GM18507 (cell line): ENCODE measurements around the gene FAR2.
"Not testable (repeated sequence)": the region's sequence is repeated elsewhere in the genome, so short reads cannot be mapped to it uniquely, and the experiment has no call there.

Experiments
- DNase-seq: peaks from one replicate; pipeline ENCODE4 v3.0.0; 2011; ENCODE audit warnings: low read depth; ENCODE audit not compliant: insufficient read length; ENCODE audit errors: extremely low spot score
- FAIRE-seq: peaks from 2 replicates; lab custom pipeline; 2011; peaks lifted over from hg19 to GRCh38; lab: Jason Lieb, UNC

Gene FAR2

DNA sequence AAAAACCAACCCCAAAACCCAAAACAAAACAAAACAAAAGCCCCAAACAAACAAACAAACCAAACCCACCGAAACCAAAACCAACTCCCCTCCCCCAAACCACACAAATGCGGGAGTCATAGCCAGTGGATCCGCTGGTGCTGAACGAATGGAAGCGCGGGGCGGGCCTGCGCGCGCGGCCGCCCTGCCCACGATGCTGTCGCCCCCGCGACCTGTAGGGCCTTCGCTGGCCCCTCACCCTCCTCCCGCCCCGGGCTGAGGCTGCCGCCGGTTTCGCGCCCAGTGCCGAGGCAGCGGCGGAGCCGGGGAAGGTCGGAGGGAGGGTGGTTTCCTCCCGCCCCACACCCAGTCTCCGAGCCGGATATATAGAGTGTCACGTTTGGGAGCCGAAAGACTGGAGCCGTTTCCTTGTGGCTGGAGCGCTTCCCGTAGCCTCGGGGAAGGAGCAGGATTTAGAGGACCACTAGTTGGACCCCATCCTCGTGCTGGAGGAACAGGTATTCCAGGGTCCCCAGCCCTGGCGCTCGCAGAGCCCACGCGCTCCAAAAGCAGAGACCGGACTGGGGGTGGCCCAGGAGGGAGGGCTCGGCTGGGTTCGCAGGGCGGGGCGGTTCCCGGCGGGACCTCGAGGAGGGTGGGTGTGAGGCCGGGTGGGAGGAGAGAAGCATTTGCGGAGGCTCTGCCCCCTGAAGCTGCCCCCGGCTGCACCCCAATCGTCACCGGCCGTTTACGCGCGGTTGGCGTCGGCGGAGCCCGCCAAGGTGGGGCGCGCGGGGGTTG is at the start of gene FAR2:
TSS of gene FAR2 (plus strand) at position 368 of the 780 bp plus-strand sequence. CDS start 121,172 bp downstream, outside the sequence.
- no peak for DNase-seq

DNA sequence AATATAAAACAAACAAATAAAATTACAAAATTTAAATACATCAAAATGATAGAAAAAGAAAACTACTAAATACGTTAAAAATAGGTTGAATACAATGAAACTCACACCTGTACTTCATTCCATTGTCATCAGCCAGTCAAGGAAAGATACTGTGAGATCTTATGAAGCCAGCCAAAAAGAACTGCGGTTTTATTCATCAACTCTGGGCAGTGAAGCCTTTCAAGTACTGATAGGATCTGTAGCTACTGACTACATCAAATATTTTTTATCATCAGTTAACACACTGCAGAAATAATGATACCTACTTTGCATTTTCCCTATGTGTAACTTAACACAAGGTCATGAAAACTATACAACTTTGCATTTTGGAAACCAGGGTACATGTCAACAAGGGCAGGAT is 46.3 kb upstream of the FAR2 start:
- FAIRE-seq: no peak

More for the DNA sequence above, at the start of gene FAR2:
- FAIRE-seq: no peak

GRCh38 chr12:29103539-29103974 is 45.5 kb upstream of the FAR2 start:
- FAIRE-seq: peak; percentile 94
- DNase-seq: peak; percentile 18

More for the DNA sequence above, 46.3 kb upstream of the FAR2 start:
- no peak for DNase-seq

GRCh38 chr12:29104516-29104915 is 44.6 kb upstream of the FAR2 start:
- DNase-seq (no peak), FAIRE-seq (no peak)

DNA sequence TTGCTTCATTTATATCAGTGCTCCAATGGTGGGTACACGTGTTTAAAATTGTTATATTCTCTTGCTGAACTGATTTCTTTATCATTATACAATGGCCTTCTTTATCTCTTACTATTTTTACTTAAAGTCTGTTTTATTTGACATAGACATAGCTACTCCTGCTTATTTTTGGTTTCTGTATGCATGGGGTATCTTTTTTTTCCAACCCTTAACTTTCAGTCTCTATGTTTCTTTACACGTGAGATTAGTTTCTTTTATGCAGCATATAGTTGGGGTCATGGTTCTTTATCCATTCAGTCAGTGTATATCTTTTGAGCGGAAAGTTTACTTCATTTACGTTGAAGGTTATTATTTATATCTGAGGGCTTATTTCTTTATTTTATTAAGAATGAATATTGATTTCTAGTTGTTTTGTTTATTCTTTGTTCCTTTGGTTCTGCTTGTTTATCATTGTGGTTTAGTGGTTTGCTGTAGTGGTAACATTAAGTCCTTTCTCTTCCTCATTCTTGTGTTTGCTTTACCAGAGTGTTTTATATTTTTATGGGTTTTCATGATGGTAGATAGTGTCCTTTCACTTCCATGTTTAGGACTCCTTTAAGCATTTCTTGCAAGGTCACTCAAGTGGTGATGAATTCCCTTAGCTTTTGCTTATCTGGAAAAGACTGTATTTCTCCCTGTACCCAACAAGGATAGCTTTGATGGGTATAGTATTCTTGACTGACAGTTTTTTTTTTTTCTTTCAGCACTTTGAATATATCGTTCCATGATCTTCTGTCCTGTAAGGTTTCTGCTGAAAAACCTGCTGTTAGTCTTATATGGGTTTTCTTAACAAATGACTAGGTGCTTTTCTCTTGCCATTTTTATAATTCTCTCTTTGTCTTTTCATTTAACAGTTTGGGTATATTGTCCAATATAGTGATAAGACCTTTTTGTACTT is 38.3 kb upstream of the FAR2 start:
- DNase-seq (no peak), FAIRE-seq (no peak)

DNA sequence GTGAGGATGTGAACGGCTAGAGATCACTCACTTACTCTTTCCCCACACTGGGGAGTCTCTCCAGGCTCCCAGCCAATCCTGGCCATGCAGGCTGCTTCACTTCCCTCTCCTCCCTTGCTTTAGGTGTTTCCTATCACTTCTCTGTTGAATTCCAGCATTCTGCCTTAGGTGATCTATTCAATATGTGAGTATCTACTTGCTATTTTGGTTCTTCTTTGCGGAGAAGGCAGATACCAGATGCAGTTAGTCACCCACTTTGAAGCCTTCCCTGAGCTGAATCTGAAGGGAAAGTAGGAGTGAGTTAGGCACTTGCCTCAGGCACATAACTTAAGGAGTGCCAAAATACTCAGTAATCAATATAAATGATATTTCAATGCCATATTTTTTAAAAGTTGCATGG is 36.0 kb upstream of the FAR2 start:
- DNase-seq: no peak
- FAIRE-seq: no peak

DNA sequence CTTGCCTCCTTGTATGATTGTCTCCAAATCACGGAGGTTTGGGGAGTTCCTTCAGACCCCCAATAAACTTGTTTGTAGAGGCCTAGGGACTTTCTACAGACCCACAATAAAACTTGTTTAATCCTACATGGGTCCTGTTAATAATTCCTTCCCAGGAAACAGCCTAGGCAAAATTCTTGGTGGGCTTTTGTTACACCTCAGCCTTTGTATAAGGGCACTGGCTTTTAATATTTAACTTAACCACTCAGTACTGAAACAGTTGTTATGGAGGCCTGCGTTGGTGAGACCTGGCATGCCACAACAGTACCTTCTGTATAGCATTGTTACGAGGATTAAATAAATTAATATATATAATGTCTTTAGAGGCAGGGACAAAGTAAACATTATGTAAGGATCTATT is 32.7 kb upstream of the FAR2 start:
- FAIRE-seq: no peak
- DNase-seq: no peak

DNA sequence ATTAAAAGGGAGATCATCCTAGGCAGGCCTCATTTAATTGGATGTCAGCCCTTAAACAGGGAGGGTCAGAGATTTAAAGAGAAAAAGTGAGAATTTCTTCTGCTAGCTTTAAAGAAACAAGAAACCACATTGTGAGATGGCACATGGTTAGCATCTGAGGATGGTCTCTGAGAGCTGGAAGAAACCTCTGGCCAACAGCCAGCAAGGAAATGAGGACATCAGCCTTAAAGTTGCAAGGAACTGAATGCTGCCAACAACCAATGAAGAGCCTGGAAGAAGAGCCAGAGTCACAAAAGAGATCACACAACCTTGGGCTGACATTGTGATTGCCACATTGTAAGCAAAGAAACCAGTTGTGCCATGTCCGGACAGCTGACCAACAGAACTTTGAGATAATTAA is 17.5 kb upstream of the FAR2 start:
- no peak for FAIRE-seq

DNA sequence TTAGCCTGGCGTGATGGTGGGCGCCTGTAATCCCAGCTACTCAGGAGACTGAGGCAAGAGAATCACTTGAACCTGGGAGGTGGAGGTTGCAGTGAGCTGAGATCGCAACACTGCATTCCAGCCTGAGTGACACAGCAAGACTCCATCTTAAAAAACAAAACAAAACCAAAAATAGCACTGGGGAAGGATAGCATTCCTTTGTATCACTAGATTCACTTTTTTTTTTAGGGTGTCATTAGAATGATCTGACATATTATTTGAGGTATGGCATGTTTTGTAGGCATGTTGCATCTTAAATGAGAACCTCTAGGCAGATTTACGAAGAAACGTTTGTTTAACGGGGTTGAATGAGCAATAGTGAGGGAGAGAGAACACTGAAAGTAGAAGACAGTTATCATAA is 16.8 kb upstream of the FAR2 start:
- FAIRE-seq (no peak), DNase-seq (no peak)

More for the DNA sequence above, 17.5 kb upstream of the FAR2 start:
- no peak for DNase-seq

DNA sequence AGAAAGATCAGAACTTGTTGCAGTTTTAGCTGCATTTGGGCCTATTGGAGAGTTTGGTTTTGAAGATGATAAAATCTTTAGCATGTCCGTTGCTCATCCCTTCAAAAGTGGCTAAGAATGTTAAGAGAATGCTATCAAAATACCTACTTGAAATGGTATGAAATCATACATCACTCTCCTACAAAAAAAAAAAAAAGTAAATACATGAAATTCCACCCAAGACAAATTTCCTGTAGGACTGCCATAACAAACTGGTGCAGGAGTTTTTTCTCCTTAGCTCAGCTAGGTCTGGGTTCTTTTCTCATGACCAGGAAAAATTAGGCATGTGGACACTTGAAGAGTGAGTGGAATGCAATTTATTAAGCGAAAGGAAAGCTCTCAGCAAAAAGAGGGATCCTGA is 15.9 kb upstream of the FAR2 start:
- DNase-seq (no peak), FAIRE-seq (no peak)

DNA sequence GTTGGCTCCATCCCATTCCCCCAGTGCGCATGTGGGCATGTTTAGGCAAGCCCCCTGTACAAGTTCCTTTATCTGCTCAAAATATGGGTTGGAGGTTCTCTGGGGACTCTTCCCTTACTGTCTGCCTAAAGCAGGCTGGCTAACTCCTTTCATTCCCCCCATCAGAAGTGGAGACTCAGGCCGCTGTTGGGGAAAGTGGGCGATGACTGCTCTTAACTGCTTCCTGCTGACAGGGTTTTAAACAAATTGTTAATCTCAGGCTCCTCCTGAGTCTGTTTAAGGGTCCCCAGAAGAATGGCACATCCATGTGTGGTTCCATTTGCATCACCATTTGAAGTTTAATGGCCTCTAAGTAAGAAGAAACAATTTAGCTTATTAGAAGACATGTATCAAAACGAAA is 15.4 kb upstream of the FAR2 start:
- FAIRE-seq (no peak), DNase-seq (no peak)

DNA sequence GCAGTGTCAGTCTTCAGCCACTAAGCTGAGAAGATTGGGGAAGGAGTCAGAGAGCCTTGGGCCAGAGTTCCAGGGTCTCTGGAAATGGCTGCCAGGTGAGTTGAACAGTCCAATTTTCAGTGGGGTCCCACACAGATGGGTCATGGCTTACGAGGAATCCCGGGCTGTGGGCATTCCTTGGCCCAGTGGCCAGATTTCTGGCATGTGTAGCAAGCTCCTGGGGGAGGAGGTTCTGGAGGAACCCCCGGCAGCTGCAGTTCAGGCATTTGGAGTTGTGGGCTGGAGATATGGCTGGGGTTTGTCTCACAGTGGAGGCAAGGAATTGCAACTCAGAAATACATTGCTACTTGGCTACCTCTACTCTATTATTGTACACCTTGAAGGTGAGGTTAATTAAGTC is 10.8 kb upstream of the FAR2 start:
- not testable (repeated sequence) for FAIRE-seq, DNase-seq

DNA sequence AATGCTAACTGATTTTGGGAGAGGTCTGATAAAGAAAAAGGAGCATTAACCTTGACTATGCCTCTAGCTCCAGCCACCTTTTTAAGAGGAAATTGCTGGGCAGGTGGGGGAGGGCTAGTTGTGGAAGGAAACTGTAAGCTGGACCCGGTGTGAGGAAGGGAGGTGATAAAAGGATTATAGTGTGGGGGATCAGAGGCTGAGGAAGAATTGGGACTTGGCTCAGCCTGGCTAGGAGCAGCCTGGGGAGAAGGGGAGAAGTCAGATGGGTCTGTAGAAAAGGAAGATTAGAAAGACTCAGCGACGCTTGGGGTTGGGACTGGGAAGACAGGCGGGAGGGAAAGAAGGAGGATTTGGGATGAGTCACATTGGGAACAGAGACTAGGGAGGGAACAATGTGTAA is 10.2 kb upstream of the FAR2 start:
- not testable (repeated sequence) for DNase-seq, FAIRE-seq

DNA sequence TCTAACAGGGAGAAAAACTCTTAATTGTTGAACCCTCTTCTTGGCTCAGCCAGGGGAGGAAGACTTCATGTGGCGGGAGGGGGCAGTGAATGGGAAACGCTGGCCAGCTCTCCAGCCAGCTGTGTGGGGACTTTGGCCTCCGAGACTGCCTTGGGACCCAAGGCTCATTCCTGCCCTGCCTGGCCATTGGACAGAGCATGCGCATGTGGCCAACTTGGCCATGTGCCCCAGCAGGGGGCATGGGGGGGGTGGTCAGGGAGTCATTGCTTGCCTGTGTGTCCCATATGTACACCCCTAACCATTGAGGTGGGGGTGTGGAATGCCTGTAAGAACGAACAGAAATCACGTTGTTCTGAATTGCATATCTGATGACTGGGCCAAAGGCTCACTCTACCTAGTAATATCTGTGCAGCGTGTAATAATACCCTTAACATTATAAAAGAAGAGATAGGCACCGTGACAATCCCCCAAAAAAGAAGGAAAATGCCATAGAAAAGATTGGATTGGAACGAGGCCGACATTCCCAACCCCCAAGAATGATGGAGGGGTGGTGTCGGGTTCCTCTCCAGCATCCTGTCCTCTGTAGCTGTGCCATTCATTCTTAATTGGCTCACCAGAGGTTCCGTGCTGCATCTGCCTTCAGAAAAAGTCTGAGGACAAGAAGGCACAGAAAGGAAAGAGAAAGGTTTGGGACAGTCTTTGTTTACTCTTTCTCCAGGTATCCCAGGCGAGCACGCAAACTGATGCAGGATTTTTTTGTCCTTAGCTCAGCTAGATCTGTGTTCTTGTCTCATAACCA is 3.5 kb upstream of the FAR2 start:
- FAIRE-seq: no peak

GRCh38 chr12:29146196-29146595 is 2.9 kb upstream of the FAR2 start:
- DNase-seq (no peak), FAIRE-seq (no peak)

More for the DNA sequence above, 3.5 kb upstream of the FAR2 start:
- DNase-seq: no peak

- no peak for DNase-seq
Observed at GRCh38 chr12:29147731-29148595, 1.1 kb upstream of the FAR2 start.

GRCh38 chr12:29148596-29148910 is 525 bp upstream of the FAR2 start:
- DNase-seq (no peak), FAIRE-seq (no peak)

More at GRCh38 chr12:29147731-29148595, 1.1 kb upstream of the FAR2 start:
- no peak for FAIRE-seq

DNA sequence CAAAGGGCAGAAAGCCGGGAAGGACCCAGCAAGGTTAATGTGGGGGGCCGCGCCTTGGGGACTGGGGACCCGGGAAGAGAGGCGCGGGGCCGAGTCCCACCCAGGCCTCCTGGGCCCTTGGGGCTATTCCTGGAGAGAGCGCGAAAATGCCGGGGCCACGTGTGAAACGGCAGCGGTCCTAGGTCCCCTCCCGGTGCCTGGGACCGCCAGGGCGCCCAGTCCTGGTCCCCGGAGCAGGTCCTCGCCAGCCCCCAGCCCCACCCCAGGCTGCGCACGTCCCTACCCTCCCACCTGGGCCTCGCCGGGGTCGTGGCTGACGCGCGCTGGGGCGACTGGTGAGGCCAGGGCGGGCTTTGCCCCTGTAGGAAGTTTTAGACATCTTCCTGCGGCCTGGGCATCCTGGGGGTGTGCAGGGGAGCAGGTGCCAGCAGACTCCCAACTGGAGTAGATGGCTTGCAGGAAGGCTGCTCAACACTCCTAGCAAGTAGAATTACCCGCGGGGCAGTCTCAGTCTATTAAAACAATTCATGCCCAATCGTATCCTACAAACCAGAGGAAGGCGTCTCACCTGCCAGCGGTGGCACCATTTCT is 708 bp downstream of the FAR2 start:
- DNase-seq (no peak), FAIRE-seq (no peak)
